HG02938 (cell line): ENCODE results near the gene CROCC2.

ENCODE experiments used
- ATAC-seq: cut with Tn5 transposase; IDR thresholded peaks from one replicate; pipeline ENCODE4 v1.9.1; 2021; ENCODE audit warnings: mild to moderate bottlenecking, moderate library complexity; ENCODE audit not compliant: unreplicated experiment

CROCC2 gene

GRCh38 chr2:240996161-240996833, 90.2 kb downstream of the CROCC2 start:
- no peak for ATAC-seq

GRCh38 chr2:240996834-240997140, 90.7 kb downstream of the CROCC2 start:
- ATAC-seq: no peak

GRCh38 chr2:240997141-240997855, 91.2 kb downstream of the CROCC2 start:
- no peak for ATAC-seq

GRCh38 chr2:240997856-240998705, 91.9 kb downstream of the CROCC2 start, which contains the start of gene SNED1:
Gene SNED1, plus strand, starts transcription at chr2:240998618. Its CDS starts 220 bp downstream, at chr2:240998838.
- ATAC-seq: no peak

- ATAC-seq: no peak
These were observed 92.5 kb downstream of the CROCC2 start for GRCh38 chr2:240998706-240998994.

GRCh38 chr2:240998995-240999791, 93.1 kb downstream of the CROCC2 start:
- ATAC-seq: no peak

- no peak for ATAC-seq
These were observed 93.9 kb downstream of the CROCC2 start for GRCh38 chr2:240999873-241000541.

GRCh38 chr2:241000831-241001321, 94.7 kb downstream of the CROCC2 start:
- ATAC-seq: no peak

- no peak for ATAC-seq
These were observed 95.5 kb downstream of the CROCC2 start for GRCh38 chr2:241001413-241002274.

GRCh38 chr2:241002275-241003046, 96.3 kb downstream of the CROCC2 start:
- no peak for ATAC-seq

- no peak for ATAC-seq
These were observed 96.9 kb downstream of the CROCC2 start for GRCh38 chr2:241003047-241003360.

GRCh38 chr2:241003369-241003768, 97.2 kb downstream of the CROCC2 start:
- no peak for ATAC-seq

GRCh38 chr2:241003830-241004564, 97.9 kb downstream of the CROCC2 start:
- ATAC-seq: no peak

- ATAC-seq: no peak
These were observed 99.4 kb downstream of the CROCC2 start for GRCh38 chr2:241005569-241005968.

GRCh38 chr2:241006412-241006811, 100.3 kb downstream of the CROCC2 start:
- ATAC-seq: no peak

GRCh38 chr2:241007111-241007510, 101.0 kb downstream of the CROCC2 start:
- ATAC-seq: no peak

- ATAC-seq: no peak
These were observed 102.0 kb downstream of the CROCC2 start for GRCh38 chr2:241007880-241008710.
